IPS-15b (cell line): ENCODE results near the gene RRP12.

ENCODE experiments used
- H3K27me3 ChIP-seq: one replicate; pipeline ENCODE4 v1.6.1; 2013; ENCODE audit warnings: low read length; ENCODE audit not compliant: control insufficient read depth, insufficient read depth
- H3K36me3 ChIP-seq: one replicate; pipeline ENCODE4 v1.6.1; 2013; ENCODE audit warnings: low read length; ENCODE audit not compliant: control insufficient read depth, insufficient read depth
- H3K4me1 ChIP-seq: one replicate; pipeline ENCODE4 v1.6.1; 2013; ENCODE audit warnings: mild to moderate bottlenecking, low read length; ENCODE audit not compliant: control insufficient read depth, insufficient read depth
- H3K4me3 ChIP-seq: one replicate; pipeline ENCODE4 v1.5.1; 2013; ENCODE audit warnings: low read depth, low read length
- H3K9ac ChIP-seq: one replicate; pipeline ENCODE4 v1.6.1; 2013; ENCODE audit warnings: low read depth, mild to moderate bottlenecking, low read length
- H3K9me3 ChIP-seq: one replicate; pipeline ENCODE4 v1.6.1; 2013; ENCODE audit warnings: mild to moderate bottlenecking, low read length; ENCODE audit not compliant: control insufficient read depth, insufficient read depth

The RRP12 gene

DNA sequence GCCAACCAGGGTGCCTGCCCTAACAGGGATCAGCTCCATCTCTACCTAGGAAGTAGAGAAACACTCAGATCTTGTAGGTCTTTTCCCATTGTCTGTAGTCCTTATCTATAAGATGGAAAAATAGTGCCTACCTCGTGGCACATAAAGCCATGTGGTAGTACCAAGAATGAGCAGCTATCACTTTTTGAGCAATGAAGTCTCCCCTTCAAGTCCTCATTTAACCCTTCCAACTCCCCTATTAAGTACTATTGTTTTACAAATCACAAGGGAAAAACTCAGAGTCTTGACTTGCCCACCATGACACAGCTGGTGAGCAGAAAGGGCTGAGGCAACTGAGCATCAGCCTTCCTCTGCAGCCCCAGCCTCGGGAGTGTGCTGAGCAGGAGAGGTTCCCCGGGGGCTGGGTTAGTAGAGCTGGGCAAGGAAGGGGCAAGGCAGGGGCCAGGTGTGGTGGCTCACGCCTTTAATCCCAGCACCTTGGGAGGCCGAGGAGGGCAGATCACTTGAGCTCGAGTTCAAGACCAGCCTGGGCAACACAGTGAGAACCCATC lies 69.9 kb downstream of the RRP12 start:
- H3K4me3 ChIP-seq, result peak overlapping the region; percentile 95
- H3K27me3 ChIP-seq, result no peaks in the 10 kb centered on the region
- peaks cover 7% of the 10 kb centered on the region for H3K4me1 ChIP-seq
- peaks cover 5% of the 10 kb centered on the region for H3K36me3 ChIP-seq
- H3K9ac ChIP-seq, result peak overlapping the region; percentile 98
- no peaks in the 10 kb centered on the region for H3K9me3 ChIP-seq

DNA sequence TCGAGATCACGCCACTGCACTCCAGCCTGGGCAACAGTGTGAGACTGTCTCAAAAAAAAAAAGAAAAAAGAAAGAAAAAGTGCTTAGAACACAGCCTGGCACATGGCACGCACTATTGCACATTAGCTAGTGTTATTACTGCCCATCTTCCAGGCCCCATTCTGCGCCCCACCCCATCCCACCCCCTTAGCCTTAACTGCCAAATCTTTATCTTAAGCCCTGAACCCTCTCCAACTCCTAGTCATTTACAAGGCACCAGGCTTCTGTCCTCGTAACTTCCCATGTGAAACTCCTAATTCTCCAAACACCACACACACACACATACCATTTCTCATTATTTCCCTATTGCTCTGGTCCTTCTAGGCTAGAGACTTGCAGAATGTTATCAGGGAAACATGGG lies 71.4 kb downstream of the RRP12 start:
- Histone ChIP-seq H3K27me3 (no peaks in the 10 kb centered on the region), H3K4me1 (peaks cover 9% of the 10 kb centered on the region), H3K9me3 (no peaks in the 10 kb centered on the region), H3K9ac (no peak overlapping the region), H3K36me3 (peaks cover 5% of the 10 kb centered on the region), H3K4me3 (peak overlapping the region; percentile 12)

GRCh38 chr10:97328646-97329453 lies 72.3 kb downstream of the RRP12 start:
- no peak overlapping the region for H3K4me3 ChIP-seq
- H3K9ac ChIP-seq, result no peak overlapping the region
- peaks cover 9% of the 10 kb centered on the region for H3K4me1 ChIP-seq
- no peaks in the 10 kb centered on the region for H3K27me3 ChIP-seq
- no peaks in the 10 kb centered on the region for H3K9me3 ChIP-seq
- H3K36me3 ChIP-seq, result peaks cover 5% of the 10 kb centered on the region

DNA sequence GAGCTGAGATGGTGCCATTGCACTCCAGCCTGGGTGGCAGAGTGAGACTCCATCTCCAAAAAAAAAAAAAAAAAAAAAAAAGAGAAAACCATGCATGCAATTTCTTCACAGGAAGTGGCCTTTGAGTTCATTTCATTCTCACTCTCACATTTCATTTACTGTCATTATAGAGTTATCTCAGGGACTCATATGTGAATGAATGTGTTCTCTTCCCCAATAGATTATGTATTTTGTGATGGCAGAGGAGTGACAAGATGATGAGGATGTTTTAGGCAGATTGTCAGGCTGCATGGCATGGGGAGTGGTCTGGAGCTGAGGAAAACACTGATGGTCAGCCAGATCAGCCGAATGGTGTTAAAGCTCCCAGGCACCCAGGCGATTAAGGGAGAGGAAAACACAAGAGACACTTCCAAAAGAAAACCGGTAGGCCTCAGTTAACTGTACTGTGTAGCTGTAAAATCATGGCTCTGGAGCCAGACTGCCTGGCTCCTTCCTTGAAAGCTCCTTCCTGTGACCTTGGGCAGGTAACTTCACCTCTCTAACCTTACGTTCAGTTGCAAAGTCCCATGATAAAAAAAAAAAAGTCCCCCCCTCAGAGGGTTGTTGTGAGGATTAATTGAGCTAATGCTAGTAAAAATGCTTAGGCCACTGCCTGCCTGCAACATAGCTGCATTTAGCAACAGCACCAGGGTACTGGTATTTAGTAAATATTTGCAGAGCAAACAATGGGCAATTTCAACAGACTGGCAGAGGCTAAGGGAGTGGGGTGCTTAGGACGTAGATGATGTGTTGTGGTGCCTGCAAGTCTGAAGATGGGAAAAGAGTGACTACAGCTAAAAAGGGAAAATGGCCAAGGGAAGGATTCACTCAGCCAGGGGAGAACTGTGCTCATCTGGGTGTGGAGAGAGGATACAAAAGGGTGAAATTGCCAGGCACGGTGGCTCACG lies 73.5 kb downstream of the RRP12 start:
- H3K36me3 ChIP-seq, result no peaks in the 10 kb centered on the region
- H3K4me1 ChIP-seq, result peaks cover 9% of the 10 kb centered on the region
- no peak overlapping the region for H3K9ac ChIP-seq
- H3K27me3 ChIP-seq, result no peaks in the 10 kb centered on the region
- H3K9me3 ChIP-seq, result no peaks in the 10 kb centered on the region
- no peak overlapping the region for H3K4me3 ChIP-seq

DNA sequence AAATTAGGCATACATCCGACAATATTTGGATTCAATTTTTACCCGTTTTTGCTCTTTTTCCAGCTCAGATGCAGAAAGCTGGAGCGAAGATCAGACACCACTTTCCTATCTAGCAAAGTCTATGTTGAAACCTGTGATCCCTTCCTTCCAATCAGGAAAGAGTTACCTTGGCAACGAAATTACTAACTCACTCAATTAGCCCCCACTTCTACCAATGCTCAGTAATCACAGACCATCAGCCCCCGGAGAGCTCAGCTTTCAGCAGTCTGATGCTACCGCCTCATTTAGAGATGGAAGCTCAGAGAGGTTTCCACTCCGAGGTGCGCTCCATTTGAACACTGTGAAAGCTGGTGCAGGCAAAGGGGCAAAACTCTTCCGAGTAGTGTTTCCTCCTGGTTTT lies 75.4 kb downstream of the RRP12 start:
- Histone ChIP-seq H3K27me3 (peaks cover 16% of the 10 kb centered on the region), H3K4me3 (no peak overlapping the region), H3K9me3 (no peaks in the 10 kb centered on the region), H3K9ac (no peak overlapping the region), H3K36me3 (no peaks in the 10 kb centered on the region), H3K4me1 (peaks cover 16% of the 10 kb centered on the region)

GRCh38 chr10:97323501-97323900 lies 77.6 kb downstream of the RRP12 start:
- Histone ChIP-seq H3K36me3 (no peaks in the 10 kb centered on the region), H3K4me3 (no peak overlapping the region), H3K9ac (no peak overlapping the region), H3K4me1 (peaks cover 12% of the 10 kb centered on the region), H3K9me3 (no peaks in the 10 kb centered on the region), H3K27me3 (peaks cover 22% of the 10 kb centered on the region)

DNA sequence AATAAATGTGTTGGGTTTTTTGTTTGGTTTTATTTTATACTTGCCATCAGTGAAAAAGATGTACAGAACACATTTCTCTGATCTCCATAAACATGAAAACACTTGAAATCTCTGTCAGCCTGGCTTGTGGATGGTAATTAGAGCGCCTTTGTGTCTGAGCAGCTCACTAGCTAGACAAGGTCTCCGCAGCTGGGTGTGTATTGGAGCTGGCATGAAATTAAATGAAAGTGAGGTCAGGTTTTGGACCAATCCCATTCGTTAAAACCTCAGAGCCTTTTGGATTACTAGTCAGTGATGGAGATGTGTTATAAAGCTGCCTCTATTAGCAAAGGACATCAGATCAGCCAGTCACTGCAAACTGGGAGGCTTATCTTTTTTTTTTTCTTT lies 79.3 kb downstream of the RRP12 start:
- H3K4me3 ChIP-seq, result no peak overlapping the region
- no peaks in the 10 kb centered on the region for H3K36me3 ChIP-seq
- H3K4me1 ChIP-seq, result peaks cover 9% of the 10 kb centered on the region
- no peaks in the 10 kb centered on the region for H3K9me3 ChIP-seq
- peaks cover 22% of the 10 kb centered on the region for H3K27me3 ChIP-seq
- no peak overlapping the region for H3K9ac ChIP-seq

- Histone ChIP-seq H3K9ac (no peak overlapping the region), H3K9me3 (no peaks in the 10 kb centered on the region), H3K4me3 (peak overlapping the region; percentile 85), H3K27me3 (peaks cover 22% of the 10 kb centered on the region), H3K36me3 (no peaks in the 10 kb centered on the region), H3K4me1 (peaks cover 9% of the 10 kb centered on the region)
Observed at GRCh38 chr10:97321032-97321803, 79.9 kb downstream of the RRP12 start.

GRCh38 chr10:97320480-97321031 lies 80.6 kb downstream of the RRP12 start:
- Histone ChIP-seq H3K4me1 (peaks cover 7% of the 10 kb centered on the region), H3K9ac (no peak overlapping the region), H3K4me3 (peak overlapping the region; percentile 85)

GRCh38 chr10:97319671-97320479 lies 81.3 kb downstream of the RRP12 start:
- Histone ChIP-seq H3K36me3 (no peaks in the 10 kb centered on the region), H3K9ac (no peak overlapping the region), H3K27me3 (peaks cover 22% of the 10 kb centered on the region), H3K4me1 (peaks cover 7% of the 10 kb centered on the region), H3K4me3 (peak overlapping the region; percentile 85), H3K9me3 (no peaks in the 10 kb centered on the region)

More at GRCh38 chr10:97320480-97321031, 80.6 kb downstream of the RRP12 start:
- Histone ChIP-seq H3K36me3 (no peaks in the 10 kb centered on the region), H3K9me3 (no peaks in the 10 kb centered on the region), H3K27me3 (peaks cover 22% of the 10 kb centered on the region)
